B cell (primary cell): ENCODE results near the gene SMURF1. TPM values are rescaled to one million over a fixed set of nuclear protein-coding genes. Genes with fewer than 3 reads are reported as not detected.

ENCODE experiments used
- ATAC-seq: fragments of 200-7000 bp; cut with Tn5 transposase; one replicate; pipeline ENCODE4 v1.10.0; 2021; ENCODE audit warnings: low read depth, mild to moderate bottlenecking, moderate number of reproducible peaks, moderate library complexity
- CTCF ChIA-PET: fragments of 350-600 bp; sonication (Branson Sonifier 250); formaldehyde crosslinking; loops from one replicate; lab custom pipeline; 2021; ENCODE audit warnings: antibody characterized with exemption, inconsistent platforms; lab: Charles Lee
- POLR2A ChIA-PET: fragments of 350-600 bp; sonication (Branson Sonifier 250); formaldehyde crosslinking; loops from one replicate; lab custom pipeline; 2021; ENCODE audit warnings: antibody characterized with exemption; lab: Charles Lee
- DNase-seq: peaks from one replicate; pipeline ENCODE4 v3.0.0; 2013
- H2AFZ ChIP-seq: 2 replicates; pipeline ENCODE4 v1.6.1; 2012; ENCODE audit warnings: mild to moderate bottlenecking, low read depth, low read length; ENCODE audit not compliant: insufficient read depth, poor library complexity, severe bottlenecking
- H3K27ac ChIP-seq, 2 donors: 1 replicate in 1 of 2; 2 replicates in 1 of 2; pipeline ENCODE4 v1.5.1; 2012 to 2013; ENCODE audit warnings: low read length in 2 of 2, mild to moderate bottlenecking in 2 of 2, moderate library complexity in 1 of 2
- H3K27me3 ChIP-seq, 4 experiments: fragments of 200-600 bp in 1 of 4; sonication (generic) in 1 of 4; replicated peaks in 1 of 4; 1 replicate in 2 of 4; 2 replicates in 2 of 4; pipeline versions ENCODE4 v1.6.1 to v1.7.0; 2013 to 2016; ENCODE audit warnings: low read length in 3 of 4, mild to moderate bottlenecking in 2 of 4, mixed read lengths in 1 of 4, moderate library complexity in 1 of 4; ENCODE audit not compliant: insufficient read depth in 4 of 4, control insufficient read depth in 3 of 4; ENCODE audit errors: control extremely low read depth in 1 of 4
- H3K36me3 ChIP-seq, 2 experiments: replicated peaks in 1 of 2; 1 replicate in 1 of 2; 2 replicates in 1 of 2; pipeline versions ENCODE4 v1.6.1 to v1.7.1; 2013; ENCODE audit warnings: low read length in 1 of 2; ENCODE audit not compliant: insufficient read depth in 2 of 2, control insufficient read depth in 1 of 2; ENCODE audit errors: control extremely low read depth in 1 of 2, extremely low read depth in 1 of 2
- H3K4me1 ChIP-seq, 2 donors: fragments of 200-600 bp in 1 of 2; sonication (generic) in 1 of 2; 1 replicate in 1 of 2; 2 replicates in 1 of 2; pipeline versions ENCODE4 v1.5.1 to v1.6.1; 2013 to 2017; ENCODE audit warnings: low read length in 2 of 2; ENCODE audit not compliant: control insufficient read depth in 2 of 2, insufficient read depth in 2 of 2
- H3K4me2 ChIP-seq: replicated peaks from 2 replicates; pipeline ENCODE3; 2012; ENCODE audit warnings: mild to moderate bottlenecking, low read depth, low read length; ENCODE audit not compliant: poor library complexity, severe bottlenecking
- H3K4me3 ChIP-seq, 5 experiments: fragments of 200-600 bp in 1 of 5; sonication (generic) in 1 of 5; 1 replicate in 3 of 5; 2 replicates in 2 of 5; pipeline versions ENCODE4 v1.5.1 to v1.7.0; 2011 to 2016; ENCODE audit warnings: low read length in 4 of 5, mild to moderate bottlenecking in 4 of 5, low read depth in 2 of 5, control low read depth in 1 of 5, moderate library complexity in 1 of 5; ENCODE audit not compliant: insufficient read depth in 1 of 5; ENCODE audit errors: control extremely low read depth in 1 of 5, extremely low read depth in 1 of 5
- H3K79me2 ChIP-seq: fragments of 200-600 bp; sonication (generic); one replicate; pipeline ENCODE4 v1.6.0; 2016; ENCODE audit warnings: low read length; ENCODE audit not compliant: control insufficient read depth, insufficient read depth
- H3K9ac ChIP-seq: fragments of 200-600 bp; sonication (generic); 2 replicates; pipeline ENCODE4 v1.6.1; 2017; ENCODE audit warnings: mild to moderate bottlenecking, low read length, moderate library complexity
- H3K9me3 ChIP-seq, 3 donors: one replicate each; pipeline versions ENCODE4 v1.6.1 to v1.7.1; 2013; ENCODE audit warnings: low read length in 2 of 3; ENCODE audit not compliant: control insufficient read depth in 2 of 3, insufficient read depth in 1 of 3; ENCODE audit errors: control extremely low read depth in 1 of 3
- H4K20me1 ChIP-seq: 2 replicates; pipeline ENCODE4 v1.6.0; 2012; ENCODE audit warnings: mild to moderate bottlenecking, low read length; ENCODE audit not compliant: insufficient read depth, control insufficient read depth, poor library complexity, severe bottlenecking
- H3K27ac Mint-ChIP-seq: one replicate; pipeline ENCODE4 v1.8.0; 2021; ENCODE audit warnings: mixed read lengths
- H3K27me3 Mint-ChIP-seq: one replicate; pipeline ENCODE4 v1.8.0; 2021; ENCODE audit warnings: mixed read lengths
- H3K4me1 Mint-ChIP-seq: one replicate; pipeline ENCODE4 v1.8.0; 2021; ENCODE audit warnings: mixed read lengths
- H3K4me3 Mint-ChIP-seq: one replicate; pipeline ENCODE4 v1.8.0; 2021; ENCODE audit warnings: mixed read lengths
- H3K9me3 Mint-ChIP-seq: one replicate; pipeline ENCODE4 v1.8.0; 2022; ENCODE audit warnings: mixed read lengths; ENCODE audit not compliant: insufficient read depth
- EZH2 ChIP-seq: IDR thresholded peaks from 2 replicates; pipeline ENCODE4 v1.6.1; 2012; ENCODE audit warnings: borderline replicate concordance, low read depth, mild to moderate bottlenecking, moderate library complexity, low read length; ENCODE audit not compliant: insufficient read depth, poor library complexity, severe bottlenecking
- WGBS: methylation state at CpG from one replicate; pipeline ENCODE4 v1.1.5; 2013; ENCODE audit warnings: missing lambda C conversion rate; ENCODE audit not compliant: insufficient coverage; 5-methylcytosine and 5-hydroxymethylcytosine counted together
- intact Hi-C: fragments of 100-400 bp; cut with micrococcal nuclease; formaldehyde crosslinking; loops from one replicate; pipeline ENCODE4 v1.10.0; 2022
- polyA plus RNA-seq: library from polyadenylated mRNA; depleted of rRNA; stranded (reverse); fragments of >200 nt; gene quantifications from 2 replicates; pipeline ENCODE4 v1.2.3, GENCODE V29; 2012
- total RNA-seq, 2 donors: library from RNA; stranded (reverse); fragments of 120-200 nt in 1 of 2; gene quantifications; 1 replicate in 1 of 2; 2 replicates in 1 of 2; pipeline versions ENCODE4 v1.2.3 to v1.2.4, GENCODE V29; 2013 to 2022
- TF ChIP-seq, protein P1 (sequence below): fragments of 200-600 bp; IDR thresholded peaks from one replicate; pipeline ENCODE4 v1.8.0; 2022; ENCODE audit warnings: antibody characterized with exemption, mild to moderate bottlenecking

The SMURF1 gene
- total and polyA plus RNA-seq, 2 donors (not counting 1 experiment from before 2014, with no cell fraction given), result 7.5 to 28.6 TPM

DNA sequence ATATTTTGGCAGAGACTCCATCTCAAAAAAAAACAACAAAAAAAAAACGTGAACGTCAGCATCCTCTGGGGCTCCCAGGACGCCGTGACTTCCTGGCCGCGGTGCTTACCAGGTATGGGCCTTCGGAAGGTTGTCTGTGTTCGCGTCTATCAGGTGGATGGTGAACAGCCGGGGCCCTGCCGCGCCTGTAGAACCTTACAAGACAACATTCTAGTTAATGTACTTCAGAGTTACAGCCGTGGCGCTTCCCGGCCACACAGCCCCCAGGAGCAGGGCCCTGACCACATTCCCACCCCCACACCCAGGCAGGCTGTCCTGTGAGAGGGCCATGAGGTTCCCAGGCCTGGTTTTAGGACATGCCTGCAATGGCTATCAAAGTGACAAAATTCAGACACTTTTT lies 111.0 kb downstream of the SMURF1 start:
- H3K9me3 ChIP-seq, result no peaks in the 10 kb centered on the region
- Mint-ChIP-seq H3K27ac (no peak overlapping the region), H3K9me3 (no peaks in the 10 kb centered on the region), H3K4me3 (no peak overlapping the region), H3K27me3 (no peaks in the 10 kb centered on the region), H3K4me1 (no peaks in the 10 kb centered on the region)
- peaks cover 4% of the 10 kb centered on the region for H3K79me2 ChIP-seq
- WGBS, result 95% methylated on average over 12 of the region's 15 CpGs
- no peak overlapping the region for H3K27ac ChIP-seq
- POLR2A ChIA-PET, result no interaction called here
- H3K27me3 ChIP-seq, result no peaks in the 10 kb centered on the region
- H3K4me2 ChIP-seq, result no peak overlapping the region
- intact Hi-C loops, result no loop called here
- no peak overlapping the region for H2AFZ ChIP-seq
- DNase-seq (no peak), ATAC-seq (no peak)
- TF ChIP-seq, protein P1, sequence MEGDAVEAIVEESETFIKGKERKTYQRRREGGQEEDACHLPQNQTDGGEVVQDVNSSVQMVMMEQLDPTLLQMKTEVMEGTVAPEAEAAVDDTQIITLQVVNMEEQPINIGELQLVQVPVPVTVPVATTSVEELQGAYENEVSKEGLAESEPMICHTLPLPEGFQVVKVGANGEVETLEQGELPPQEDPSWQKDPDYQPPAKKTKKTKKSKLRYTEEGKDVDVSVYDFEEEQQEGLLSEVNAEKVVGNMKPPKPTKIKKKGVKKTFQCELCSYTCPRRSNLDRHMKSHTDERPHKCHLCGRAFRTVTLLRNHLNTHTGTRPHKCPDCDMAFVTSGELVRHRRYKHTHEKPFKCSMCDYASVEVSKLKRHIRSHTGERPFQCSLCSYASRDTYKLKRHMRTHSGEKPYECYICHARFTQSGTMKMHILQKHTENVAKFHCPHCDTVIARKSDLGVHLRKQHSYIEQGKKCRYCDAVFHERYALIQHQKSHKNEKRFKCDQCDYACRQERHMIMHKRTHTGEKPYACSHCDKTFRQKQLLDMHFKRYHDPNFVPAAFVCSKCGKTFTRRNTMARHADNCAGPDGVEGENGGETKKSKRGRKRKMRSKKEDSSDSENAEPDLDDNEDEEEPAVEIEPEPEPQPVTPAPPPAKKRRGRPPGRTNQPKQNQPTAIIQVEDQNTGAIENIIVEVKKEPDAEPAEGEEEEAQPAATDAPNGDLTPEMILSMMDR, result no peak
- TF ChIP-seq EZH2, result no peak
- H3K36me3 ChIP-seq, result peaks cover 0 to 88% of the 10 kb centered on the region in 2 experiments
- CTCF ChIA-PET, result no interaction called here
- H4K20me1 ChIP-seq, result no peaks in the 10 kb centered on the region
- no peaks in the 10 kb centered on the region for H3K4me1 ChIP-seq
- H3K9ac ChIP-seq, result no peak overlapping the region
- H3K4me3 ChIP-seq, result no peak overlapping the region

- Histone ChIP-seq H3K4me3 (no peak overlapping the region), H3K9ac (no peak overlapping the region), H2AFZ (no peak overlapping the region), H3K79me2 (no peaks in the 10 kb centered on the region), H3K4me2 (no peak overlapping the region), H3K4me1 (no peaks in the 10 kb centered on the region), H4K20me1 (no peaks in the 10 kb centered on the region), H3K36me3 (peaks cover 0 to 76% of the 10 kb centered on the region in 2 experiments), H3K27ac (no peak overlapping the region), H3K27me3 (no peaks in the 10 kb centered on the region), H3K9me3 (no peaks in the 10 kb centered on the region)
- POLR2A ChIA-PET, result no interaction called here
- H3K27ac Mint-ChIP-seq, result no peak overlapping the region
- no peaks in the 10 kb centered on the region for H3K9me3 Mint-ChIP-seq
- no peak for ATAC-seq
- no peak overlapping the region for H3K4me3 Mint-ChIP-seq
- 97% methylated on average over 5 of the region's 7 CpGs for WGBS
- intact Hi-C loops, result no loop called here
- CTCF ChIA-PET, result no interaction called here
- DNase-seq, result no peak
- TF ChIP-seq EZH2, result no peak
- TF ChIP-seq, protein P1, result no peak
- H3K4me1 Mint-ChIP-seq, result no peaks in the 10 kb centered on the region
- H3K27me3 Mint-ChIP-seq, result no peaks in the 10 kb centered on the region
These were observed 112.4 kb downstream of the SMURF1 start for GRCh38 chr7:99031496-99031895.
